NCI-H345 (cell line): ENCODE data around the gene COMP.
"Not testable (repeated sequence)": the region's sequence is repeated elsewhere in the genome, so short reads cannot be mapped to it uniquely, and the experiment has no call there.

Experiments used
- DNase-seq: peaks from one replicate; lab custom pipeline; 2025; lab: John Stamatoyannopoulos, UW

Gene COMP

GRCh38 chr19:18790566-18791314 is at the start of gene COMP:
Gene COMP, minus strand, starts transcription at chr19:18791305. Its CDS starts 36 bp downstream, at chr19:18791269.
- DNase-seq = no peak

GRCh38 chr19:18840288-18841267 is 49.5 kb upstream of the COMP start:
- DNase-seq = no peak

GRCh38 chr19:18839465-18840287 is 48.6 kb upstream of the COMP start:
- no peak for DNase-seq

- DNase-seq = no peak
These were observed 43.5 kb upstream of the COMP start for GRCh38 chr19:18834644-18834984.

GRCh38 chr19:18833849-18834643 is 42.9 kb upstream of the COMP start:
- DNase-seq = peak; percentile 46

GRCh38 chr19:18833141-18833476 is 42.0 kb upstream of the COMP start:
- DNase-seq = no peak

GRCh38 chr19:18832306-18833140 is 41.4 kb upstream of the COMP start:
- no peak for DNase-seq

GRCh38 chr19:18831524-18832305 is 40.6 kb upstream of the COMP start, which contains the start of gene UPF1:
Gene UPF1, plus strand, starts transcription at chr19:18831959. Its CDS starts 251 bp downstream, at chr19:18832210.
- DNase-seq = peak; percentile 88

GRCh38 chr19:18830488-18830887 is 39.4 kb upstream of the COMP start:
- DNase-seq = no peak

GRCh38 chr19:18828786-18829185 is 37.7 kb upstream of the COMP start:
- DNase-seq = no peak

GRCh38 chr19:18817574-18817973 is 26.5 kb upstream of the COMP start:
- DNase-seq = no peak

GRCh38 chr19:18816645-18817044 is 25.5 kb upstream of the COMP start:
- not testable (repeated sequence) for DNase-seq

GRCh38 chr19:18815673-18816072 is 24.6 kb upstream of the COMP start:
- no peak for DNase-seq

GRCh38 chr19:18814063-18814462 is 23.0 kb upstream of the COMP start:
- no peak for DNase-seq

- not testable (repeated sequence) for DNase-seq
These were observed 20.5 kb upstream of the COMP start for GRCh38 chr19:18811638-18812037.

- DNase-seq = no peak
These were observed 18.2 kb upstream of the COMP start for GRCh38 chr19:18809149-18809868.

- no peak for DNase-seq
These were observed 16.8 kb upstream of the COMP start for GRCh38 chr19:18807861-18808331.

- DNase-seq = no peak
These were observed 13.5 kb upstream of the COMP start for GRCh38 chr19:18804643-18805042.

- no peak for DNase-seq
These were observed 13.1 kb upstream of the COMP start for GRCh38 chr19:18804139-18804601.
